Measurements from ENCODE around the gene ABCA9. TPM values are rescaled to one million over a fixed set of nuclear protein-coding genes. Genes with fewer than 3 reads are reported as not detected.
"Not testable (repeated sequence)": the region's sequence is repeated elsewhere in the genome, so short reads cannot be mapped to it uniquely, and the experiment has no call there.

The ABCA9 gene
- total RNA-seq, 1 experiment from 2014 or later = not detected

GRCh38 chr17:68972119-68972704 lies 88.5 kb downstream of the ABCA9 start:
- TF ChIP-seq, protein P1, sequence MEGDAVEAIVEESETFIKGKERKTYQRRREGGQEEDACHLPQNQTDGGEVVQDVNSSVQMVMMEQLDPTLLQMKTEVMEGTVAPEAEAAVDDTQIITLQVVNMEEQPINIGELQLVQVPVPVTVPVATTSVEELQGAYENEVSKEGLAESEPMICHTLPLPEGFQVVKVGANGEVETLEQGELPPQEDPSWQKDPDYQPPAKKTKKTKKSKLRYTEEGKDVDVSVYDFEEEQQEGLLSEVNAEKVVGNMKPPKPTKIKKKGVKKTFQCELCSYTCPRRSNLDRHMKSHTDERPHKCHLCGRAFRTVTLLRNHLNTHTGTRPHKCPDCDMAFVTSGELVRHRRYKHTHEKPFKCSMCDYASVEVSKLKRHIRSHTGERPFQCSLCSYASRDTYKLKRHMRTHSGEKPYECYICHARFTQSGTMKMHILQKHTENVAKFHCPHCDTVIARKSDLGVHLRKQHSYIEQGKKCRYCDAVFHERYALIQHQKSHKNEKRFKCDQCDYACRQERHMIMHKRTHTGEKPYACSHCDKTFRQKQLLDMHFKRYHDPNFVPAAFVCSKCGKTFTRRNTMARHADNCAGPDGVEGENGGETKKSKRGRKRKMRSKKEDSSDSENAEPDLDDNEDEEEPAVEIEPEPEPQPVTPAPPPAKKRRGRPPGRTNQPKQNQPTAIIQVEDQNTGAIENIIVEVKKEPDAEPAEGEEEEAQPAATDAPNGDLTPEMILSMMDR (IDR thresholded peaks at IDR 0.05; ENCODE audit: unreplicated experiment) = peak; percentile 41
- BruUV-seq (replicated peaks) = no TSS peak
- intact Hi-C loops (cut with micrococcal nuclease; ENCODE audit: unreplicated experiment) = loop anchor here (1.0 to 2.0 kb wide), 2 partner anchors 195 to 263 kb away; no protein-coding TSS in a partner anchor
- H3K9me3 Mint-ChIP-seq (ENCODE audit: low read depth, unreplicated experiment) = peaks cover 5% of the 10 kb centered on the region
- CTCF ChIA-PET = interaction anchor here (1.3 kb wide), 1 partner anchor 200 kb away, joined by 3 read pairs; no protein-coding TSS in a partner anchor
- H3K27me3 Mint-ChIP-seq (ENCODE audit: unreplicated experiment) = no peaks in the 10 kb centered on the region
- peak; percentile 5 for DNase-seq
- no peak overlapping the region for H3K4me3 Mint-ChIP-seq (ENCODE audit: low read depth, unreplicated experiment)
- no peak overlapping the region for H3K27ac Mint-ChIP-seq (ENCODE audit: unreplicated experiment)
- H3K36me3 Mint-ChIP-seq (ENCODE audit: insufficient read depth, unreplicated experiment) = no peaks in the 10 kb centered on the region
- no peaks in the 10 kb centered on the region for H3K4me1 Mint-ChIP-seq (ENCODE audit: low read depth, unreplicated experiment)

GRCh38 chr17:68969101-68969500 lies 91.6 kb downstream of the ABCA9 start:
- BruUV-seq (replicated peaks) = no TSS peak
- Mint-ChIP-seq H3K27me3 (ENCODE audit: unreplicated experiment) (no peaks in the 10 kb centered on the region), H3K4me3 (ENCODE audit: low read depth, unreplicated experiment) (no peak overlapping the region), H3K27ac (ENCODE audit: unreplicated experiment) (no peak overlapping the region), H3K4me1 (ENCODE audit: low read depth, unreplicated experiment) (no peaks in the 10 kb centered on the region), H3K9me3 (ENCODE audit: low read depth, unreplicated experiment) (no peaks in the 10 kb centered on the region), H3K36me3 (ENCODE audit: insufficient read depth, unreplicated experiment) (no peaks in the 10 kb centered on the region)
- intact Hi-C loops (cut with micrococcal nuclease; ENCODE audit: unreplicated experiment) = no loop called here
- DNase-seq = no peak
- CTCF ChIA-PET = no interaction called here
- TF ChIP-seq, protein P1 (IDR thresholded peaks at IDR 0.05; ENCODE audit: unreplicated experiment) = no peak

DNA sequence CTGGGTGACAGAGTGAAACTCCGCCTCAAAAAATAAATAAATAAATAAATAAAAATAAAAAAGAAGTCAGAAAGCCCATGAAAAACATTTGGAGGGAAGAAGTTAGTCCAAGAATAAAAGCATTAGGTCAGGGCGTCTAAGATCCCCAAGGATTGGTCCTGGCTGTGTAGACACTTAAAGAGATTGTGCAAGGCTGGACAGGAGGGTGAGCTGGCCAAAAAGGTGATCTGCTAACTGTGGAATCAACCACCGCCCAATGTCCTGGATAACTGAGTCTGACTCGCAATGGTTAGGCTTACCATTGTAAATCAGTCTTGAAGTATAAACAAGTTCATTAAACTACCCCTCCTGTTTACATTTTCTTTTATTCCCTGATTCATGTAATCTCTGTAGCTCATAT lies 96.8 kb downstream of the ABCA9 start:
- intact Hi-C loops (cut with micrococcal nuclease; ENCODE audit: unreplicated experiment) = no loop called here
- H3K9me3 Mint-ChIP-seq (ENCODE audit: low read depth, unreplicated experiment) = no peaks in the 10 kb centered on the region
- DNase-seq = no peak
- TF ChIP-seq, protein P1 (IDR thresholded peaks at IDR 0.05; ENCODE audit: unreplicated experiment) = no peak
- H3K36me3 Mint-ChIP-seq (ENCODE audit: insufficient read depth, unreplicated experiment) = no peaks in the 10 kb centered on the region
- H3K27me3 Mint-ChIP-seq (ENCODE audit: unreplicated experiment) = no peaks in the 10 kb centered on the region
- H3K27ac Mint-ChIP-seq (ENCODE audit: unreplicated experiment) = no peak overlapping the region
- CTCF ChIA-PET = no interaction called here
- no TSS peak for BruUV-seq (replicated peaks)
- H3K4me3 Mint-ChIP-seq (ENCODE audit: low read depth, unreplicated experiment) = no peak overlapping the region
- H3K4me1 Mint-ChIP-seq (ENCODE audit: low read depth, unreplicated experiment) = no peaks in the 10 kb centered on the region

DNA sequence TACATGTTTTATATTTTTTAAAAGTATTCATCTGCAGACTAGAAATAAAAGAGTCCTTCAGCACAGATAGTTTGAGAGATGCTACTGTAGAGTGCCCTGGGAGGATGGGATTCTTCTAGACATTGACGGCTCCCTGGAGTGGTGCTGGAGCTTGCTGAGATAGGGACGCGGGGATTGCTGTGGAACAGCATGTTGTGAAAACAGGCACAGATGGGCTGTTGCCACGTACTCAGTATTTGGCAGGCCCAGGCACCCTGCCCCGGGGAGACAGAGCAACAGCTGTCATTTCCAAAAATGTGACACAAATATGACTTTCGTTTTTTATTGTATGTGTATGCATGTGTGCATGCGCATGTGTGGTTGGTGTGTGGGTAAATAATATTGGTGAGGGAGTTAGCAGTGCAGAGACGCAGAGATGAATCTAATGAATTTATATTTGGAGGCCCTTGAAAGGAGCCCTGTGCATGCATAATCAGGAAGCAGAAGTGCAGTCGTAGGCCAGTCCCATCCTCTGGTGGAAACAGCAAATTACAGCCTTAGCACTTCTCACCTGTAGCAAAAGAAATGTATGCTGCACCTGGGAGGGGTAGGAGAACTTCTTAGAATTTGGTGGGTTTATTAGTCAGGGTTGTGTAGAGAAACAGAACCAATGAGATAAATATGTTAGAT lies 99.4 kb downstream of the ABCA9 start:
- TF ChIP-seq, protein P1 (IDR thresholded peaks at IDR 0.05; ENCODE audit: unreplicated experiment) = no peak
- no peaks in the 10 kb centered on the region for H3K36me3 Mint-ChIP-seq (ENCODE audit: insufficient read depth, unreplicated experiment)
- intact Hi-C loops (cut with micrococcal nuclease; ENCODE audit: unreplicated experiment) = no loop called here
- no peaks in the 10 kb centered on the region for H3K27me3 Mint-ChIP-seq (ENCODE audit: unreplicated experiment)
- BruUV-seq (replicated peaks) = no TSS peak
- no peak overlapping the region for H3K27ac Mint-ChIP-seq (ENCODE audit: unreplicated experiment)
- CTCF ChIA-PET = no interaction called here
- H3K9me3 Mint-ChIP-seq (ENCODE audit: low read depth, unreplicated experiment) = no peaks in the 10 kb centered on the region
- no peak overlapping the region for H3K4me3 Mint-ChIP-seq (ENCODE audit: low read depth, unreplicated experiment)
- no peaks in the 10 kb centered on the region for H3K4me1 Mint-ChIP-seq (ENCODE audit: low read depth, unreplicated experiment)
- DNase-seq = no peak

- H3K27me3 Mint-ChIP-seq (ENCODE audit: unreplicated experiment); H3K4me3 Mint-ChIP-seq (ENCODE audit: low read depth, unreplicated experiment); BruUV-seq (replicated peaks); DNase-seq; intact Hi-C loops (cut with micrococcal nuclease; ENCODE audit: unreplicated experiment); CTCF ChIA-PET; H3K4me1 Mint-ChIP-seq (ENCODE audit: low read depth, unreplicated experiment); H3K36me3 Mint-ChIP-seq (ENCODE audit: insufficient read depth, unreplicated experiment); H3K9me3 Mint-ChIP-seq (ENCODE audit: low read depth, unreplicated experiment); H3K27ac Mint-ChIP-seq (ENCODE audit: unreplicated experiment): not testable (repeated sequence)
Measured at GRCh38 chr17:68959117-68959516, 101.6 kb downstream of the ABCA9 start.
